Endothelial cell of umbilical vein (primary cell): ENCODE results near the gene ZDHHC14. TPM values are rescaled to one million over a fixed set of nuclear protein-coding genes. Genes with fewer than 3 reads are reported as not detected.

Experiments used
- BruUV-seq: library from RNA; stranded (reverse); fragments of 400-500 nt; replicated peaks from 2 replicates; lab custom pipeline; 2021; lab: Mats Ljungman, UMichigan
- CTCF ChIA-PET: fragments of 300-600, 350-600 bp; sonication (Branson Sonifier 250); formaldehyde crosslinking; loops from one replicate; lab custom pipeline; 2021; ENCODE audit warnings: antibody characterized with exemption, inconsistent platforms; lab: Charles Lee
- POLR2A ChIA-PET: fragments of 300-600, 350-600 bp; sonication (Branson Sonifier 250); formaldehyde crosslinking; loops from one replicate; lab custom pipeline; 2021; ENCODE audit warnings: antibody characterized with exemption, inconsistent platforms; lab: Charles Lee
- DNase-seq: peaks from one replicate; pipeline ENCODE4 v3.0.0-alpha.2; 2011; ENCODE audit warnings: low read depth, low spot score
- FAIRE-seq: peaks from 2 replicates; lab custom pipeline; 2011; peaks lifted over from hg19 to GRCh38; lab: Jason Lieb, UNC
- H2AFZ ChIP-seq: 2 replicates; pipeline ENCODE4 v1.6.0; 2012; ENCODE audit warnings: low read depth, low read length, control low read depth, inconsistent platforms
- H3K27ac ChIP-seq: 2 replicates; pipeline ENCODE4 v1.5.1; 2011; ENCODE audit warnings: low read depth, mild to moderate bottlenecking, control low read depth, low read length, moderate library complexity; ENCODE audit not compliant: insufficient read depth
- H3K27me3 ChIP-seq, 2 experiments: 2 replicates each; pipeline versions ENCODE4 v1.6.0 to v1.6.1; 2011; ENCODE audit warnings: low read length in 2 of 2, mixed read lengths in 1 of 2; ENCODE audit not compliant: control insufficient read depth in 2 of 2, insufficient read depth in 2 of 2
- H3K36me3 ChIP-seq, 2 experiments: 2 replicates in 1 of 2; 3 replicates in 1 of 2; pipeline ENCODE4 v1.5.1; 2011; ENCODE audit warnings: low read length in 2 of 2, mild to moderate bottlenecking in 1 of 2, moderate library complexity in 1 of 2; ENCODE audit not compliant: control insufficient read depth in 2 of 2, insufficient read depth in 2 of 2; ENCODE audit errors: extremely low read depth in 1 of 2
- H3K4me1 ChIP-seq: 3 replicates; pipeline ENCODE4 v1.5.1; 2011; ENCODE audit warnings: mild to moderate bottlenecking, low read length; ENCODE audit not compliant: control insufficient read depth, insufficient read depth; ENCODE audit errors: extremely low read depth
- H3K4me2 ChIP-seq: 2 replicates; pipeline ENCODE4 v1.6.1; 2011; ENCODE audit warnings: low read length, control low read depth, mixed read lengths; ENCODE audit not compliant: insufficient read depth
- H3K4me3 ChIP-seq, 3 experiments: fragments of 200-600 bp in 1 of 3; sonication (generic), shearing (Covaris generic) in 1 of 3; replicated peaks in 1 of 3; 2 replicates each; pipeline ENCODE4 v1.5.1; 2011 to 2016; ENCODE audit warnings: control low read depth in 3 of 3, low read length in 3 of 3, mild to moderate bottlenecking in 2 of 3, inconsistent platforms in 1 of 3, low read depth in 1 of 3, moderate library complexity in 1 of 3; ENCODE audit not compliant: insufficient read depth in 1 of 3
- H3K79me2 ChIP-seq: 2 replicates; pipeline ENCODE4 v1.6.0; 2012; ENCODE audit warnings: low read length, inconsistent platforms; ENCODE audit not compliant: control insufficient read depth, insufficient read depth
- H3K9ac ChIP-seq: replicated peaks from 2 replicates; pipeline ENCODE3; 2011; ENCODE audit warnings: low read length, control low read depth; ENCODE audit not compliant: insufficient read depth; ENCODE audit errors: extremely low read depth
- H3K9me1 ChIP-seq: replicated peaks from 3 replicates; pipeline ENCODE4 v1.6.0; 2011; ENCODE audit warnings: mild to moderate bottlenecking, low read length; ENCODE audit not compliant: control insufficient read depth, insufficient read depth; ENCODE audit errors: extremely low read depth
- H3K9me3 ChIP-seq: replicated peaks from 2 replicates; pipeline ENCODE4 v1.5.1; 2012; ENCODE audit warnings: low read length, inconsistent platforms; ENCODE audit not compliant: control insufficient read depth, insufficient read depth
- H4K20me1 ChIP-seq: replicated peaks from 2 replicates; pipeline ENCODE3; 2011; ENCODE audit warnings: mild to moderate bottlenecking, low read length; ENCODE audit not compliant: control insufficient read depth, insufficient read depth; ENCODE audit errors: extremely low read depth
- CTCF ChIP-seq, 2 donors: IDR thresholded peaks; 1 replicate in 1 of 2; 2 replicates in 1 of 2; pipeline ENCODE4 v1.5.1; 2011; ENCODE audit warnings: low read length in 2 of 2, mild to moderate bottlenecking in 2 of 2, moderate library complexity in 2 of 2, control low read depth in 1 of 2, inconsistent platforms in 1 of 2, low read depth in 1 of 2; ENCODE audit not compliant: insufficient read depth in 1 of 2; ENCODE audit errors: extremely low read depth in 1 of 2
- EZH2 ChIP-seq: IDR thresholded peaks from 2 replicates; pipeline ENCODE4 v1.6.1; 2012; ENCODE audit warnings: borderline replicate concordance, low read depth, mild to moderate bottlenecking, moderate library complexity, low read length, inconsistent platforms; ENCODE audit not compliant: severe bottlenecking
- FOS ChIP-seq: IDR thresholded peaks from 2 replicates; pipeline ENCODE4 v1.6.1; 2011; ENCODE audit warnings: mild to moderate bottlenecking, low read length, moderate library complexity, borderline replicate concordance; ENCODE audit not compliant: insufficient read depth
- MAX ChIP-seq: IDR thresholded peaks from 2 replicates; pipeline ENCODE4 v1.6.1; 2011; ENCODE audit not compliant: insufficient read depth, insufficient read length
- MYC ChIP-seq: IDR thresholded peaks from one replicate; pipeline ENCODE4 v1.6.1; 2011; ENCODE audit warnings: mild to moderate bottlenecking, low read depth, low read length
- POLR2A ChIP-seq: IDR thresholded peaks from 2 replicates; pipeline ENCODE4 v1.6.1; 2012; ENCODE audit warnings: low read depth, mild to moderate bottlenecking, control low read depth, low read length
- dilution Hi-C: fragments of 300-500 bp; cut with MboI; formaldehyde crosslinking; loops from one replicate; pipeline ENCODE4 v1.15.0; 2019; ENCODE audit warnings: low sequenced_read_pairs; ENCODE audit not compliant: extremely low pct_ligation_motif_present
- intact Hi-C: fragments of 100-400 bp; cut with micrococcal nuclease; formaldehyde crosslinking; loops from one replicate; pipeline ENCODE4 v1.10.0; 2022
- polyA plus RNA-seq, 4 experiments: library from polyadenylated mRNA; depleted of rRNA in 3 of 4; stranded (reverse) in 3 of 4; unstranded in 1 of 4; fragments of >200 nt; gene quantifications; 2 replicates each; pipeline versions ENCODE4 v1.2.1 to v1.2.3, GENCODE V29; 2011 to 2012; ENCODE audit warnings: missing spikeins in 1 of 4
- total RNA-seq: library from RNA; stranded (reverse); gene quantifications from 2 replicates; pipeline ENCODE4 v1.2.3, GENCODE V29; 2021

Gene ZDHHC14
- total and polyA plus RNA-seq, 2 donors (not counting 3 experiments of a cell fraction or from before 2014, with no cell fraction given), result 23.0 to 25.6 TPM

- POLR2A ChIA-PET, result no interaction called here
- Histone ChIP-seq H3K4me3 (no peak overlapping the region), H3K27ac (no peak overlapping the region), H4K20me1 (no peaks in the 10 kb centered on the region), H3K79me2 (no peaks in the 10 kb centered on the region), H3K9ac (no peak overlapping the region), H3K4me1 (peaks cover 22% of the 10 kb centered on the region), H3K9me3 (peaks cover 2% of the 10 kb centered on the region), H3K27me3 (no peaks in the 10 kb centered on the region), H3K9me1 (no peaks in the 10 kb centered on the region), H2AFZ (no peak overlapping the region), H3K4me2 (no peak overlapping the region), H3K36me3 (no peaks in the 10 kb centered on the region)
- CTCF ChIA-PET, result no interaction called here
- BruUV-seq, result no TSS peak
- no peak for DNase-seq
- intact Hi-C loops, result loop anchor here (5.0 kb wide), 1 partner anchor 252 kb away; no protein-coding TSS in a partner anchor
- no peak for FAIRE-seq
- dilution Hi-C loops, result no loop called here
- TF ChIP-seq MYC (no peak), CTCF (IDR thresholded peaks at IDR 0.05; ENCODE audit: extremely low read depth in 1 of 2, insufficient read depth in 1 of 2, low read depth in 1 of 2, low read length in 2 of 2) (no peak), POLR2A (no peak), MAX (no peak), FOS (no peak), EZH2 (no peak)
Observed at GRCh38 chr6:157510323-157511188, 129.6 kb downstream of the ZDHHC14 start.
